MM.1S (cell line): ENCODE measurements around the gene EVA1C.
"Not testable (repeated sequence)": the region's sequence is repeated elsewhere in the genome, so short reads cannot be mapped to it uniquely, and the experiment has no call there.

Experiments used
- EZH2 ChIP-seq: fragments of 300-600 bp; sonication (generic); optimal IDR thresholded peaks from 2 replicates; pipeline ENCODE3; 2017; ENCODE audit warnings: low read depth, mild to moderate bottlenecking, antibody characterized with exemption, low read length, mixed read lengths
- TF ChIP-seq, protein P1 (sequence below): fragments of 300-600 bp; sonication (generic); IDR thresholded peaks from 2 replicates; pipeline ENCODE4 v1.5.1; 2016; ENCODE audit warnings: antibody characterized with exemption, low read length, mixed read lengths

DNA sequence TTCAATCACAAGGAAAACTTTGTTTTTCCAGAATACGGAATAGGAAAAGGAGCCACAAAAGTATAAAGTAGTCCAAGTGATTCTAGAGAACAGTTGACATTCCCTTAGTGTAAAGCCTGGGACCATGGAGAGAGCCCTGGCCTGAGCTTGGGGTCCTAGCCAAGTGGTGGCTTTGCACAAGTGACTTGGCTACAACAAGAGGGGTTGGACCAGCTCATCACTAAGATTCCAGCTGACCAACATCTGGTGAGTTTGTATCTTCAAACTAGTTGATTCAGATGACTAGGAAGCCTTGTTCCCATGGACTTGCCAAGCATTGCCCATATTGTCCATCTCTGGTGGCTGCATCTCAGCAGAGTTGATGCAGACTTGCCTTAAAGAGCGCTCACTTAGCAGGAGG, 96.5 kb downstream of the EVA1C start:
- TF ChIP-seq, protein P1, sequence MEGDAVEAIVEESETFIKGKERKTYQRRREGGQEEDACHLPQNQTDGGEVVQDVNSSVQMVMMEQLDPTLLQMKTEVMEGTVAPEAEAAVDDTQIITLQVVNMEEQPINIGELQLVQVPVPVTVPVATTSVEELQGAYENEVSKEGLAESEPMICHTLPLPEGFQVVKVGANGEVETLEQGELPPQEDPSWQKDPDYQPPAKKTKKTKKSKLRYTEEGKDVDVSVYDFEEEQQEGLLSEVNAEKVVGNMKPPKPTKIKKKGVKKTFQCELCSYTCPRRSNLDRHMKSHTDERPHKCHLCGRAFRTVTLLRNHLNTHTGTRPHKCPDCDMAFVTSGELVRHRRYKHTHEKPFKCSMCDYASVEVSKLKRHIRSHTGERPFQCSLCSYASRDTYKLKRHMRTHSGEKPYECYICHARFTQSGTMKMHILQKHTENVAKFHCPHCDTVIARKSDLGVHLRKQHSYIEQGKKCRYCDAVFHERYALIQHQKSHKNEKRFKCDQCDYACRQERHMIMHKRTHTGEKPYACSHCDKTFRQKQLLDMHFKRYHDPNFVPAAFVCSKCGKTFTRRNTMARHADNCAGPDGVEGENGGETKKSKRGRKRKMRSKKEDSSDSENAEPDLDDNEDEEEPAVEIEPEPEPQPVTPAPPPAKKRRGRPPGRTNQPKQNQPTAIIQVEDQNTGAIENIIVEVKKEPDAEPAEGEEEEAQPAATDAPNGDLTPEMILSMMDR, result not testable (repeated sequence)
- not testable (repeated sequence) for TF ChIP-seq EZH2
